ENCODE data around the gene HDDC3. TPM values are rescaled to one million over a fixed set of nuclear protein-coding genes. Genes with fewer than 3 reads are reported as not detected.

HDDC3 gene
- total and polyA plus RNA-seq, 9 of the 15 experiments (the other 6 are each of a cell fraction or from before 2014, with no cell fraction given) = 14.9 to 55.8 (median 36.9) TPM

- TF ChIP-seq FIP1L1 (IDR thresholded peaks at IDR 0.05; ENCODE audit: low read depth, low read length, poor library complexity, severe bottlenecking) (no peak), HINFP (tag; conservative IDR thresholded peaks at IDR 0.05; ENCODE audit: low read depth) (no peak), AFF1 (IDR thresholded peaks at IDR 0.05; ENCODE audit: low read depth in 1 of 2, partially characterized antibody in 2 of 2) (peak in 1 of 2 experiments; percentile 95), KHSRP (IDR thresholded peaks at IDR 0.05) (peak; percentile 96), GATAD2B (IDR thresholded peaks at IDR 0.05; ENCODE audit: borderline replicate concordance) (peak; percentile 93), EP400 (IDR thresholded peaks at IDR 0.05) (peak; percentile 85), ELF4 (CRISPR knock-in tag; IDR thresholded peaks at IDR 0.05) (peak; percentile 91), IRF9 (tag; IDR thresholded peaks at IDR 0.05) (no peak), FOXO4 (CRISPR knock-in tag; IDR thresholded peaks at IDR 0.05) (no peak), CHD4 (IDR thresholded peaks at IDR 0.05; ENCODE audit: insufficient read depth, insufficient replicate concordance, low read depth, low read length, poor library complexity, severe bottlenecking) (no peak), PYGO2 (tag; IDR thresholded peaks at IDR 0.05) (peak; percentile 87), FOXA1 (IDR thresholded peaks at IDR 0.05; ENCODE audit: borderline replicate concordance) (no peak; the same call in 1 of the 2 replicates), IFI16 (CRISPR knock-in tag; IDR thresholded peaks at IDR 0.05) (no peak), ZNF140 (CRISPR knock-in tag; IDR thresholded peaks at IDR 0.05) (no peak), CHAMP1 (IDR thresholded peaks at IDR 0.05) (peak; percentile 97), MED1 (CRISPR knock-in tag; IDR thresholded peaks at IDR 0.05; ENCODE audit: borderline replicate concordance) (no peak)
Measured at GRCh38 chr15:90901175-90902039, 30.9 kb downstream of the HDDC3 start (continued).
